Stimulated activated CD4-positive, alpha-beta T cell treated with anti-CD3 and anti-CD28 coated beads, Interleukin-12 subunit alpha, Interleukin-12 subunit beta, amount 100 ng/mL, for 48 hours (primary cell): ENCODE results near the gene TFCP2.
"Not testable (repeated sequence)": the region's sequence is repeated elsewhere in the genome, so short reads cannot be mapped to it uniquely, and the experiment has no call there.

ENCODE experiments used
- DNase-seq, 3 donors: peaks; one replicate each; pipeline ENCODE4 v3.0.0-alpha.2; 2020; ENCODE audit warnings: low read depth in 2 of 3, low spot score in 1 of 3

The TFCP2 gene, protein sequence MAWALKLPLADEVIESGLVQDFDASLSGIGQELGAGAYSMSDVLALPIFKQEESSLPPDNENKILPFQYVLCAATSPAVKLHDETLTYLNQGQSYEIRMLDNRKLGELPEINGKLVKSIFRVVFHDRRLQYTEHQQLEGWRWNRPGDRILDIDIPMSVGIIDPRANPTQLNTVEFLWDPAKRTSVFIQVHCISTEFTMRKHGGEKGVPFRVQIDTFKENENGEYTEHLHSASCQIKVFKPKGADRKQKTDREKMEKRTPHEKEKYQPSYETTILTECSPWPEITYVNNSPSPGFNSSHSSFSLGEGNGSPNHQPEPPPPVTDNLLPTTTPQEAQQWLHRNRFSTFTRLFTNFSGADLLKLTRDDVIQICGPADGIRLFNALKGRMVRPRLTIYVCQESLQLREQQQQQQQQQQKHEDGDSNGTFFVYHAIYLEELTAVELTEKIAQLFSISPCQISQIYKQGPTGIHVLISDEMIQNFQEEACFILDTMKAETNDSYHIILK

GRCh38 chr12:51172515-51173431 lies at the start of gene TFCP2:
TSS of gene TFCP2 (minus strand) at chr12:51173135. CDS start at chr12:51172422, 713 bp downstream.
- DNase-seq, result peak; percentile 84 to 89 (median 88)

DNA sequence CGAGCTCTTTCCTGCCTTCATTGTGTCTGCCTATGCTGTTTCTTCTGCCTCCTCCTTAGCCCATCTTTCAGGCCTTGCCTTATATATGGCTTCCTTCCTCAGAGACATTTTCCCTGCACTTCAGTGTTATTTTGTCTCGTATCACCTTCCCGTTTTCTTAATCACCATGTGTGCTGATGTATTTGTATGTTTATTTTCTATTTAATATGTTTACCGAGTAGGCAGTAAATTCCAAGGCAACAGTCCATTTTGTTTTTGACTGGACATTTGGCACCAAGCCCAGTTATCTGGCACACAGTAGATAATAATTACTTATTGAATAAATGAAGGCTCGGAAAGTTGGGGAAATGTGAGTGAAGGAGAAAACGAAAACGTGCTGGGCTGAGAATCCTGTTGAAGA lies 49.5 kb upstream of the TFCP2 start:
- DNase-seq, result no peak

DNA sequence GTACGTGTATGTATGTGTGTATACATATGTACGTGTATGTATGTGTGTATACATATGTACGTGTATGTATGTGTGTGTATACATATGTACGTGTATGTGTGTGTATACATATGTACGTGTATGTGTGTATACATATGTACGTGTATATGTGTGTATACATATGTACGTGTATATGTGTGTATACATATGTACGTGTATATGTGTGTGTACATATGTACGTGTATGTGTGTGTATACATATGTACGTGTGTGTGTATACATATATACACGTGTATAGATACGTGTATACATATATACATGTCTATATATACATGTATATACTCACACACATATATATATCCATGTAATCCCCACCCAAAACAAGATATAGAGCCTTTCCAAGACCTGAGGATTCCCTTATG lies 46.9 kb upstream of the TFCP2 start:
- not testable (repeated sequence) for DNase-seq

GRCh38 chr12:51219322-51219721 lies 46.4 kb upstream of the TFCP2 start:
- no peak for DNase-seq

DNA sequence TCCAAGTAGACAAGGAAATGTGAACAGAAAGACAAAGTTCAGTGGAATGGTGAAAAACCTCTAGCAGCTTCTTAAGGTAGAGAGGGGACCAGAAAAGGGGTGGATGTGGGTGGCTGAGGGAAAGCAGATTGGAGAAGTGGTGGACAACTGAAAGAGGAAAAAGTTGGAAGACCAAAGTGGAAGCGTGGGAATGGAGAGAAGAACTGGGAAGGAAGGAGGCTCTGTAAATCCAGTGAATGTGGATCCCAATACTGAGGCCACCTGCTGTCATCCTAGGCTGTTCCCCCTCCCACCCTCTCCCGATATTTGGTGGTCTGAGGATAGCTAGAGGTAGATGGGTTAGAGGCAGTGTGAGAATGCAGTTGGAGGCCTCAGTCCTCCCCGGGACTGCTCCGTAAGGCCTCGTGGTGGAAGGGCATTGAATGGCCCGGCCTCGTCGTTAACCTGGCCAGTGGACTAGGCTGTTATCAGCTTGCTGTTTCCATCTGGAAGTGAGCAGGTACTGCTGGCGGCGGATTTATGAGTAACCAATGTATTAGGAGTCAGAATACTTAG lies 45.7 kb upstream of the TFCP2 start:
- DNase-seq, result no peak

GRCh38 chr12:51217968-51218606 lies 45.2 kb upstream of the TFCP2 start, which contains the start of gene POU6F1:
TSS of gene POU6F1 (minus strand) at chr12:51218062. CDS start at chr12:51206836, 11,226 bp downstream.
- DNase-seq, result peak; percentile 39 to 59 (median 48)

GRCh38 chr12:51217133-51217967 lies 44.4 kb upstream of the TFCP2 start:
- peak in 2 of 3 donors; percentile 29 to 32 for DNase-seq

DNA sequence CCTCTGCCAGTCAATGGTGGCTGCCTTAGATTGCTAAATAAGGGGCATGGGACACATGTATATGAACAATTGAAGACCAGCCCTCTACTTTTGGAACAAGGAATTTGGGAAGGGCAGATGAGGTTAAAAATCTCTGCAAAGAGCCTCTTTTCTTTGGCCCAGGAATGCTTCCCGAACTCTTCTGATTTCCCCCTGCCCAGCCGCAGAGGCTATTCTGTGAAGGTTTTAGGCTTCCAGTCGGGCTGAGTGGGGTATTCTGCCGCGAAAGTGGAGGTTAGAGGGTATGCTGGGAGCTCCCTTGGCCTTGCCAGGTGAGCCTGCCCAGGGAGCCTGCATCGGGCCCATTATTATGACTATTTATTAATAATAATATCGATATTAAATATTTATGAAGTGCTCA lies 43.7 kb upstream of the TFCP2 start:
- no peak for DNase-seq

GRCh38 chr12:51214895-51215294 lies 42.0 kb upstream of the TFCP2 start:
- DNase-seq, result no peak

- no peak for DNase-seq
These were observed 37.9 kb upstream of the TFCP2 start for GRCh38 chr12:51210690-51211395.

GRCh38 chr12:51209259-51209658 lies 36.3 kb upstream of the TFCP2 start:
- no peak for DNase-seq

DNA sequence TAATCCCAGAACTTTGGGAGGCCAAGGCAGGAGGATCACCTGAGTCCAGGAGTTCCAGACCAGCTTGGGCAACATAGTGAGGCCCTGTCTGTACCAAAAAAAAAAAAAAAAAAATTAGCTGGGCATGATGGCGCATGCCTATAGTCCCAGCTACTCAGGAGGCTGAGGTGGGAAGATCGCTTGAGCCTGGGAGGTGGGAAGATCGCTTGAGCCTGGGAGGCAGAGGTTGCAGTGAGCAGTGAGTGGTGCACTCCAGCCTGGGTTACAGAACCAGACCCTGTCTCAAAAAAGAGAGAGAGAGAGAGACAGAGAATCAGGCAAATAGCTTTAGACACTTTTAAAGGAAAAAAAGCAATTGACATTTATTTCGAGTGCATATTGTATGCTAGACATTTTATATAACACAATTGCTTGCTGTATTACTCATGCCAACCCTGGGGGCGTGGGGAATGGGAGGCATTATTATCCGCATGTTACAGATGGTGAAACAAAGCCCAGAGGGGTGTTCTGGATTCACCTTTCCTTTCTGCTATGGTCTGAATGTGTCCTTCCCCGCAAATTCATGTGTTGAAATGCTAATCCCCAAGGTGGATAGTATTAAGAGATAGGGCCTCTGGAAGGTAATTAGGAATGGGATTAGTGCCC lies 35.2 kb upstream of the TFCP2 start:
- no peak for DNase-seq

- no peak for DNase-seq
These were observed 32.4 kb upstream of the TFCP2 start for GRCh38 chr12:51205350-51205749.

GRCh38 chr12:51202718-51203117 lies 29.8 kb upstream of the TFCP2 start:
- DNase-seq, result no peak

- DNase-seq, result no peak
These were observed 27.9 kb upstream of the TFCP2 start for GRCh38 chr12:51200806-51201205.

GRCh38 chr12:51200156-51200555 lies 27.2 kb upstream of the TFCP2 start:
- DNase-seq, result no peak

- DNase-seq, result no peak
These were observed 26.5 kb upstream of the TFCP2 start for GRCh38 chr12:51199366-51199945.

- DNase-seq, result no peak
These were observed 25.8 kb upstream of the TFCP2 start for GRCh38 chr12:51198568-51199365.
